GM12878 (cell line): Measurements from ENCODE around the gene DSTYK. TPM values are rescaled to one million over a fixed set of nuclear protein-coding genes. Genes with fewer than 3 reads are reported as not detected.

Experiments
- ATAC-seq: fragments of 200-7000 bp; cut with Tn5 transposase; 3 replicates; pipeline ENCODE4 v1.9.1; 2020; ENCODE audit warnings: mild to moderate bottlenecking, moderate library complexity
- BruUV-seq: library from RNA; stranded (reverse); fragments of 400-500 nt; replicated peaks from 2 replicates; lab custom pipeline; 2021; lab: Mats Ljungman, UMichigan
- CTCF ChIA-PET: fragments of 300-600 bp; sonication (Branson Sonifier 250); formaldehyde crosslinking; extraction: SDS; loops from one replicate; lab custom pipeline; 2021; ENCODE audit warnings: inconsistent platforms; lab: Yijun Ruan, JAX
- POLR2A ChIA-PET: fragments of 350-600 bp; formaldehyde crosslinking; extraction: SDS; loops from one replicate; lab custom pipeline; 2021; ENCODE audit warnings: inconsistent platforms; lab: Charles Lee
- RAD21 ChIA-PET: fragments of 300-600 bp; sonication (Branson Sonifier 250); formaldehyde crosslinking; loops from one replicate; lab custom pipeline; 2023; ENCODE audit warnings: antibody characterized with exemption; ENCODE audit not compliant: unreplicated experiment; lab: Charles Lee
- SMC1A ChIA-PET: fragments of 300-600 bp; sonication (Branson Sonifier 250); formaldehyde crosslinking; loops from one replicate; lab custom pipeline; 2023; ENCODE audit not compliant: unreplicated experiment, uncharacterized antibody; lab: Charles Lee
- DNase-seq: peaks from one replicate; pipeline ENCODE4 v3.0.0-alpha.2; 2011; ENCODE audit warnings: low read depth, low spot score
- FAIRE-seq: peaks from 3 replicates; lab custom pipeline; 2011; peaks lifted over from hg19 to GRCh38; lab: Jason Lieb, UNC
- H2AFZ ChIP-seq: 2 replicates; pipeline ENCODE4 v1.6.0; 2011; ENCODE audit warnings: low read depth, low read length, control low read depth; ENCODE audit not compliant: control insufficient read depth
- H3K27ac ChIP-seq: 2 replicates; pipeline ENCODE4 v1.5.1; 2011; ENCODE audit warnings: control low read depth; ENCODE audit not compliant: control insufficient read depth, insufficient read depth
- H3K27me3 ChIP-seq, 2 experiments: replicated peaks in 1 of 2; 2 replicates each; pipeline versions ENCODE4 v1.6.0 to v1.6.1; 2011; ENCODE audit warnings: low read length in 1 of 2; ENCODE audit not compliant: control insufficient read depth in 2 of 2, insufficient read depth in 2 of 2
- H3K36me3 ChIP-seq, 2 experiments: 2 replicates each; pipeline ENCODE4 v1.5.1; 2011; ENCODE audit warnings: low read length in 1 of 2; ENCODE audit not compliant: control insufficient read depth in 2 of 2, insufficient read depth in 2 of 2
- H3K4me1 ChIP-seq: 2 replicates; pipeline ENCODE4 v1.6.1; 2011; ENCODE audit warnings: mild to moderate bottlenecking, low read length, moderate library complexity, mixed read lengths; ENCODE audit not compliant: control insufficient read depth, insufficient read depth
- H3K4me2 ChIP-seq: 2 replicates; pipeline ENCODE4 v1.6.0; 2011; ENCODE audit warnings: control low read depth; ENCODE audit not compliant: control insufficient read depth, insufficient read depth
- H3K4me3 ChIP-seq: fragments of 200-600 bp; sonication (generic); 2 replicates; pipeline ENCODE4 v1.5.1; 2016
- H3K79me2 ChIP-seq: 2 replicates; pipeline ENCODE4 v1.6.0; 2011; ENCODE audit warnings: low read length; ENCODE audit not compliant: control insufficient read depth, insufficient read depth
- H3K9ac ChIP-seq: 2 replicates; pipeline ENCODE4 v1.8.0; 2011; ENCODE audit warnings: low read length, control low read depth, mixed read lengths; ENCODE audit not compliant: control insufficient read depth, insufficient read depth
- H3K9me3 ChIP-seq: replicated peaks from 3 replicates; pipeline ENCODE4 v1.5.1; 2011; ENCODE audit warnings: mild to moderate bottlenecking, low read length; ENCODE audit not compliant: control insufficient read depth, insufficient read depth
- H4K20me1 ChIP-seq: 2 replicates; pipeline ENCODE4 v1.6.0; 2011; ENCODE audit not compliant: control insufficient read depth, insufficient read depth
- ATF7 ChIP-seq: fragments of 450-650 bp; IDR thresholded peaks from 2 replicates; pipeline ENCODE4 v1.6.1; 2016; ENCODE audit warnings: low read depth, mild to moderate bottlenecking
- IKZF2 ChIP-seq, 2 experiments: fragments of 450-650 bp; IDR thresholded peaks; 2 replicates each; pipeline ENCODE4 v1.6.1; 2017; ENCODE audit warnings: mild to moderate bottlenecking in 2 of 2, moderate library complexity in 2 of 2
- KAT2A ChIP-seq: conservative IDR thresholded peaks from 2 replicates; pipeline ENCODE4 v1.6.1; 2011; ENCODE audit warnings: low read depth, low read length; ENCODE audit not compliant: control insufficient read depth
- MTA3 ChIP-seq: IDR thresholded peaks from 2 replicates; pipeline ENCODE4 v1.6.1; 2012; ENCODE audit warnings: low read length, inconsistent platforms, borderline replicate concordance
- RCOR1 ChIP-seq: conservative IDR thresholded peaks from 2 replicates; pipeline ENCODE4 v1.6.1; 2012; ENCODE audit warnings: low read depth, low read length, improper control_type of control experiment
- ZNF384 ChIP-seq: IDR thresholded peaks from 2 replicates; pipeline ENCODE4 v1.6.1; 2012; ENCODE audit warnings: low read depth, mild to moderate bottlenecking, low read length, improper control_type of control experiment, borderline replicate concordance
- WGBS: methylation state at CpG from one replicate; pipeline ENCODE4 v1.1.6; 2016; ENCODE audit warnings: low lambda C conversion rate; ENCODE audit not compliant: insufficient replicate concordance, insufficient coverage; ENCODE audit errors: missing lambda C conversion rate; 5-methylcytosine and 5-hydroxymethylcytosine counted together
- in situ Hi-C: fragments of 300-500 bp; cut with MboI; formaldehyde crosslinking; loops from 9 replicates; pipeline ENCODE4 v1.14.3; 2018; ENCODE audit warnings: mixed read lengths
- intact Hi-C: fragments of 100-400 bp; cut with micrococcal nuclease; formaldehyde crosslinking; loops from one replicate; pipeline ENCODE4 v1.14.2; 2022; ENCODE audit not compliant: unreplicated experiment
- polyA plus RNA-seq, 11 experiments: library from polyadenylated mRNA; depleted of rRNA in 4 of 11; unstranded in 6 of 11; stranded (reverse) in 5 of 11; fragments of >200 nt; fragmentation: Nextera tagmentation in 4 of 11; fragmentation: Illumina TruSeq in 1 of 11; extraction: Ambion mirVana in 4 of 11; extraction: Trizol in 1 of 11; gene quantifications; 1 replicate in 1 of 11; 2 replicates in 10 of 11; pipeline versions ENCODE4 v1.2.1 to v1.2.3, GENCODE V29; 2011 to 2016; ENCODE audit warnings: inconsistent platforms in 2 of 11, missing spikeins in 2 of 11, low read depth in 1 of 11
- total RNA-seq, 4 experiments: library from RNA; depleted of rRNA in 3 of 4; stranded (reverse); fragments of >200 nt in 3 of 4; fragmentation: Illumina TruSeq in 1 of 4; extraction: Trizol in 1 of 4; gene quantifications; 2 replicates each; pipeline versions ENCODE4 v1.2.1 to v1.2.3, GENCODE V29; 2013 to 2021
- TF ChIP-seq, protein P1 (sequence below): fragments of 450-650 bp; formaldehyde crosslinking; IDR thresholded peaks from 2 replicates; pipeline ENCODE4 v1.4.0; 2020; ENCODE audit warnings: mild to moderate bottlenecking, moderate library complexity
- TF ChIP-seq, protein P2 (sequence below): IDR thresholded peaks from 2 replicates; pipeline ENCODE4 v1.6.1; 2012; ENCODE audit warnings: mild to moderate bottlenecking, low read depth, low read length
- TF ChIP-seq, protein P3 (sequence below): IDR thresholded peaks from 2 replicates; pipeline ENCODE4 v1.6.1; 2011; ENCODE audit warnings: borderline replicate concordance, low read depth, mild to moderate bottlenecking, moderate library complexity, mixed read lengths, low read length; ENCODE audit not compliant: insufficient read depth; ENCODE audit errors: extremely low read length

Gene DSTYK
- total and polyA plus RNA-seq, 10 of the 15 experiments (the other 5 are each of a cell fraction or from before 2014, with no cell fraction given), result 2.7 to 5.5 (median 3.6) TPM

DNA sequence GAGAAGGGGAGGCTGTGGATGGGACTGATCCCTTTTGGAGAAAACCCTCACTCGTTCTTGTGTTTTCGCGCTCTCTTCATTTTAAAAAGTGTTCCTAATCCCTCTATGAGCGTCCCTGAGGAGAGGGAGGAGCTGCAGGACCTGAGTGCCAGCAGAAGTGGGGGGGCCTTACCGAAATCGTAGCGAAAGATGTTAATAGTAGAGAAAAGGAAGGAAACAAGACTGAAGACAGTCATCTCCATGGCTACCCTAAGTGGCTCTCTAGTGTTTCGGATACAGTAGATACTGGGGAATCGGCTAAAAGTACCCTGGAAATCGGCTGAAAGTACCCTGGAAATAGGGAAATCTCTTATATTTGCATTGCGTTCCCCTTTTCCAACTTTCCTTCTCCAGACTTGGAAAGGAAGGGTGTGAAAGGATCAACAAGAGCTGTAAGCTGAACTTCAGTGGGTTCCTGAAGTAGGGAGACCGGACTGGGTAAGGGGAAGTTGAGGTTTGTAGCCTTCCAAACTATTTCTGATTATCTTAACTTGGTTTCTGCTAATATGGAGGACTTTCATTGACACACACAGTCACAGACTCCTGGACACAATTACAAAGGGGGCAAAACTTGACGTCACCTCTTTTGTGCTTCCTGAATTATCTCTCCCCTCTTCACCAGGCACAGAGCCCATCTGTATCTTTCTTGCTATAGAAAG, 486 bp upstream of the DSTYK start (continued):
- TF ChIP-seq, protein P1, sequence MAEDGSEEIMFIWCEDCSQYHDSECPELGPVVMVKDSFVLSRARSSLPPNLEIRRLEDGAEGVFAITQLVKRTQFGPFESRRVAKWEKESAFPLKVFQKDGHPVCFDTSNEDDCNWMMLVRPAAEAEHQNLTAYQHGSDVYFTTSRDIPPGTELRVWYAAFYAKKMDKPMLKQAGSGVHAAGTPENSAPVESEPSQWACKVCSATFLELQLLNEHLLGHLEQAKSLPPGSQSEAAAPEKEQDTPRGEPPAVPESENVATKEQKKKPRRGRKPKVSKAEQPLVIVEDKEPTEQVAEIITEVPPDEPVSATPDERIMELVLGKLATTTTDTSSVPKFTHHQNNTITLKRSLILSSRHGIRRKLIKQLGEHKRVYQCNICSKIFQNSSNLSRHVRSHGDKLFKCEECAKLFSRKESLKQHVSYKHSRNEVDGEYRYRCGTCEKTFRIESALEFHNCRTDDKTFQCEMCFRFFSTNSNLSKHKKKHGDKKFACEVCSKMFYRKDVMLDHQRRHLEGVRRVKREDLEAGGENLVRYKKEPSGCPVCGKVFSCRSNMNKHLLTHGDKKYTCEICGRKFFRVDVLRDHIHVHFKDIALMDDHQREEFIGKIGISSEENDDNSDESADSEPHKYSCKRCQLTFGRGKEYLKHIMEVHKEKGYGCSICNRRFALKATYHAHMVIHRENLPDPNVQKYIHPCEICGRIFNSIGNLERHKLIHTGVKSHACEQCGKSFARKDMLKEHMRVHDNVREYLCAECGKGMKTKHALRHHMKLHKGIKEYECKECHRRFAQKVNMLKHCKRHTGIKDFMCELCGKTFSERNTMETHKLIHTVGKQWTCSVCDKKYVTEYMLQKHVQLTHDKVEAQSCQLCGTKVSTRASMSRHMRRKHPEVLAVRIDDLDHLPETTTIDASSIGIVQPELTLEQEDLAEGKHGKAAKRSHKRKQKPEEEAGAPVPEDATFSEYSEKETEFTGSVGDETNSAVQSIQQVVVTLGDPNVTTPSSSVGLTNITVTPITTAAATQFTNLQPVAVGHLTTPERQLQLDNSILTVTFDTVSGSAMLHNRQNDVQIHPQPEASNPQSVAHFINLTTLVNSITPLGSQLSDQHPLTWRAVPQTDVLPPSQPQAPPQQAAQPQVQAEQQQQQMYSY, result no peak
- TF ChIP-seq MTA3, result 0 out of 2 replicates have a peak, but pooled peaks have one; percentile 21
- peak in 1 of 2 experiments; percentile 8; a peak in 2 of 4 replicates for TF ChIP-seq IKZF2 (IDR thresholded peaks at IDR 0.05)
- TF ChIP-seq ATF7, result peak; percentile 5; the same call in 1 of the 2 replicates

DNA sequence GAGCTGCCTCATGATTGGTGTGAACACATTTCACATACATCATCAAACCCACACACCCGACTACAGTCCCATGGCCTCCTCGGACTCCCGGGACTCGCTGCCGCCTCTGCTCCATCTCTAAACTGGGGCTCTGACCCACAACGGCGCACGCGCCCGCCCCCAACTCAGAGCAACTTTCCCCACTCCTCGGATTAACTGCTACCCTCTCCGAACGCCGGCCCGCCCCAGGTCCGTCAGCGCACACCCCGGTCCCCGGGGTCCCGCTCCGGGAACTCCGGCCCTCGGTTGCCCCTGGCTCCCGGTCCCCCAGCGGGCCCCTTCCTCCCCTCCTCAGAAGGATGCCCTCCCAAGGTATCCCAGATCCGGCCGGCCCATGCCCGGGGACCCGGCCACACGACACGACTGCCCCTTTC, 740 bp downstream of the DSTYK start:
- Histone ChIP-seq H2AFZ (peak overlapping the region; percentile 99), H4K20me1 (no peaks in the 10 kb centered on the region), H3K36me3 (no peaks in the 10 kb centered on the region), H3K9me3 (no peaks in the 10 kb centered on the region), H3K27me3 (no peaks in the 10 kb centered on the region), H3K4me3 (peak overlapping the region; percentile 88), H3K4me1 (peaks cover 8% of the 10 kb centered on the region; the same call in 1 of the 2 replicates), H3K27ac (peak overlapping the region; percentile 42), H3K9ac (peak overlapping the region; percentile 75), H3K79me2 (no peaks in the 10 kb centered on the region; the same call in 1 of the 2 replicates), H3K4me2 (peak overlapping the region; percentile 93)
- in situ Hi-C loops, result no loop called here
- WGBS, result 0% methylated on average over 19 of the region's 31 CpGs
- DNase-seq (no peak), ATAC-seq (peak; percentile 29), FAIRE-seq (no peak)
- TF ChIP-seq, protein P2, sequence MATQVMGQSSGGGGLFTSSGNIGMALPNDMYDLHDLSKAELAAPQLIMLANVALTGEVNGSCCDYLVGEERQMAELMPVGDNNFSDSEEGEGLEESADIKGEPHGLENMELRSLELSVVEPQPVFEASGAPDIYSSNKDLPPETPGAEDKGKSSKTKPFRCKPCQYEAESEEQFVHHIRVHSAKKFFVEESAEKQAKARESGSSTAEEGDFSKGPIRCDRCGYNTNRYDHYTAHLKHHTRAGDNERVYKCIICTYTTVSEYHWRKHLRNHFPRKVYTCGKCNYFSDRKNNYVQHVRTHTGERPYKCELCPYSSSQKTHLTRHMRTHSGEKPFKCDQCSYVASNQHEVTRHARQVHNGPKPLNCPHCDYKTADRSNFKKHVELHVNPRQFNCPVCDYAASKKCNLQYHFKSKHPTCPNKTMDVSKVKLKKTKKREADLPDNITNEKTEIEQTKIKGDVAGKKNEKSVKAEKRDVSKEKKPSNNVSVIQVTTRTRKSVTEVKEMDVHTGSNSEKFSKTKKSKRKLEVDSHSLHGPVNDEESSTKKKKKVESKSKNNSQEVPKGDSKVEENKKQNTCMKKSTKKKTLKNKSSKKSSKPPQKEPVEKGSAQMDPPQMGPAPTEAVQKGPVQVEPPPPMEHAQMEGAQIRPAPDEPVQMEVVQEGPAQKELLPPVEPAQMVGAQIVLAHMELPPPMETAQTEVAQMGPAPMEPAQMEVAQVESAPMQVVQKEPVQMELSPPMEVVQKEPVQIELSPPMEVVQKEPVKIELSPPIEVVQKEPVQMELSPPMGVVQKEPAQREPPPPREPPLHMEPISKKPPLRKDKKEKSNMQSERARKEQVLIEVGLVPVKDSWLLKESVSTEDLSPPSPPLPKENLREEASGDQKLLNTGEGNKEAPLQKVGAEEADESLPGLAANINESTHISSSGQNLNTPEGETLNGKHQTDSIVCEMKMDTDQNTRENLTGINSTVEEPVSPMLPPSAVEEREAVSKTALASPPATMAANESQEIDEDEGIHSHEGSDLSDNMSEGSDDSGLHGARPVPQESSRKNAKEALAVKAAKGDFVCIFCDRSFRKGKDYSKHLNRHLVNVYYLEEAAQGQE, result no peak
- no peak for TF ChIP-seq ZNF384
- TF ChIP-seq, protein P3, sequence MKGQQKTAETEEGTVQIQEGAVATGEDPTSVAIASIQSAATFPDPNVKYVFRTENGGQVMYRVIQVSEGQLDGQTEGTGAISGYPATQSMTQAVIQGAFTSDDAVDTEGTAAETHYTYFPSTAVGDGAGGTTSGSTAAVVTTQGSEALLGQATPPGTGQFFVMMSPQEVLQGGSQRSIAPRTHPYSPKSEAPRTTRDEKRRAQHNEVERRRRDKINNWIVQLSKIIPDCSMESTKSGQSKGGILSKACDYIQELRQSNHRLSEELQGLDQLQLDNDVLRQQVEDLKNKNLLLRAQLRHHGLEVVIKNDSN, result no peak
- TF ChIP-seq RCOR1, result no peak
- no peak for TF ChIP-seq KAT2A
- ChIA-PET SMC1A (interaction anchor here (0.8 to 2.2 kb wide), 3 partner anchors 10 to 45 kb away, joined by 3 to 11 read pairs (median 5); no protein-coding TSS in a partner anchor), RAD21 (interaction anchor here (2.4 kb wide), 1 partner anchor 18 kb away, joined by 12 read pairs; the partner anchor contains the start of gene TMCC2), CTCF (interaction anchor here (1.0 to 1.3 kb wide), 3 partner anchors 38 to 149 kb away, joined by 3 read pairs; no protein-coding TSS in a partner anchor), POLR2A (interaction anchor here (1.1 kb wide), 1 partner anchor 103 kb away, joined by 3 read pairs; no protein-coding TSS in a partner anchor)
- no TSS peak for BruUV-seq
- intact Hi-C loops, result loop anchor here (5.0 kb wide), 1 partner anchor 88 kb away; the partner anchor contains the start of gene RBBP5
